Small intestine (tissue), 7 donors: ENCODE results near the gene CEP350. TPM values are rescaled to one million over a fixed set of nuclear protein-coding genes. Genes with fewer than 3 reads are reported as not detected.

Experiments
- DNase-seq, 2 donors: peaks; one replicate each; pipeline versions ENCODE4 v3.0.0 to v3.0.0-alpha.2; 2013
- FAIRE-seq: peaks from 2 replicates; lab custom pipeline; 2012; peaks lifted over from hg19 to GRCh38; lab: Jason Lieb, UNC
- H3K27ac ChIP-seq, 3 donors: one replicate each; pipeline ENCODE4 v1.5.1; 2013; ENCODE audit warnings: low read length in 2 of 3, mild to moderate bottlenecking in 2 of 3, control low read depth in 1 of 3, inconsistent platforms in 1 of 3, low read depth in 1 of 3, moderate library complexity in 1 of 3
- H3K27me3 ChIP-seq, 3 donors: one replicate each; pipeline ENCODE4 v1.6.1; 2013; ENCODE audit warnings: low read length in 3 of 3, inconsistent platforms in 1 of 3; ENCODE audit not compliant: control insufficient read depth in 3 of 3, insufficient read depth in 3 of 3
- H3K36me3 ChIP-seq, 3 donors: one replicate each; pipeline ENCODE4 v1.6.1; 2013; ENCODE audit warnings: low read length in 3 of 3, inconsistent platforms in 1 of 3, low read depth in 1 of 3, mild to moderate bottlenecking in 1 of 3, moderate library complexity in 1 of 3; ENCODE audit not compliant: control insufficient read depth in 3 of 3, insufficient read depth in 2 of 3
- H3K4me1 ChIP-seq, 3 donors: one replicate each; pipeline ENCODE4 v1.6.1; 2013; ENCODE audit warnings: low read length in 2 of 3, inconsistent platforms in 1 of 3, low read depth in 1 of 3, mild to moderate bottlenecking in 1 of 3, moderate library complexity in 1 of 3; ENCODE audit not compliant: control insufficient read depth in 3 of 3, insufficient read depth in 2 of 3
- H3K4me3 ChIP-seq, 3 donors: one replicate each; pipeline ENCODE4 v1.5.1; 2013; ENCODE audit warnings: low read length in 3 of 3, control low read depth in 1 of 3, inconsistent platforms in 1 of 3, low read depth in 1 of 3, mild to moderate bottlenecking in 1 of 3, moderate library complexity in 1 of 3
- H3K9me3 ChIP-seq, 2 donors: one replicate each; pipeline ENCODE4 v1.6.1; 2013; ENCODE audit warnings: low read depth in 1 of 2, low read length in 1 of 2; ENCODE audit not compliant: control insufficient read depth in 2 of 2, insufficient read depth in 1 of 2
- WGBS, 3 donors: extraction: QIAGEN DNeasy Blood & Tissue Kit; methylation state at CpG; one replicate each; pipeline ENCODE4 v1.1.7; 2013; 5-methylcytosine and 5-hydroxymethylcytosine counted together
- polyA plus RNA-seq, 4 donors: library from polyadenylated mRNA; stranded (reverse) in 3 of 4; unstranded in 1 of 4; fragments of 200-250 nt in 3 of 4; fragments of 120-200 nt in 1 of 4; gene quantifications; one replicate each; pipeline versions ENCODE4 v1.2.1 to v1.2.3, GENCODE V29; 2013
- donor health status: healthy with polysubstance abuse.
- donor health status: control.
- donor health status: control.
- donor health status: Bipolar disorder and iron deficiency.
- donor health status: healthy.

The CEP350 gene
- polyA plus RNA-seq, 4 donors: 5.9 to 53.2 (median 9.2) TPM

GRCh38 chr1:180027949-180028445, 73.4 kb downstream of the CEP350 start:
- Histone ChIP-seq H3K4me1 (no peaks in the 10 kb centered on the region), H3K27ac (no peak overlapping the region), H3K27me3 (no peaks in the 10 kb centered on the region), H3K9me3 (no peaks in the 10 kb centered on the region), H3K36me3 (peaks cover 6 to 18% (median 10%) of the 10 kb centered on the region in 3 donors), H3K4me3 (no peak overlapping the region)
- DNase-seq (no peak), FAIRE-seq (no peak)
- WGBS, 3 donors: 82 to 94% (median 94%) methylated on average over 2 of the region's 2 CpGs

GRCh38 chr1:180028864-180029263, 74.3 kb downstream of the CEP350 start:
- no peaks in the 10 kb centered on the region for H3K27me3 ChIP-seq
- DNase-seq: no peak
- peaks cover 6 to 17% (median 11%) of the 10 kb centered on the region in 3 donors for H3K36me3 ChIP-seq
- no peak overlapping the region for H3K4me3 ChIP-seq
- H3K4me1 ChIP-seq: no peaks in the 10 kb centered on the region
- no peak for FAIRE-seq
- H3K9me3 ChIP-seq: no peaks in the 10 kb centered on the region
- H3K27ac ChIP-seq: no peak overlapping the region
- 83 to 89% (median 85%) methylated on average over 1 of the region's 1 CpG for WGBS, 3 donors

DNA sequence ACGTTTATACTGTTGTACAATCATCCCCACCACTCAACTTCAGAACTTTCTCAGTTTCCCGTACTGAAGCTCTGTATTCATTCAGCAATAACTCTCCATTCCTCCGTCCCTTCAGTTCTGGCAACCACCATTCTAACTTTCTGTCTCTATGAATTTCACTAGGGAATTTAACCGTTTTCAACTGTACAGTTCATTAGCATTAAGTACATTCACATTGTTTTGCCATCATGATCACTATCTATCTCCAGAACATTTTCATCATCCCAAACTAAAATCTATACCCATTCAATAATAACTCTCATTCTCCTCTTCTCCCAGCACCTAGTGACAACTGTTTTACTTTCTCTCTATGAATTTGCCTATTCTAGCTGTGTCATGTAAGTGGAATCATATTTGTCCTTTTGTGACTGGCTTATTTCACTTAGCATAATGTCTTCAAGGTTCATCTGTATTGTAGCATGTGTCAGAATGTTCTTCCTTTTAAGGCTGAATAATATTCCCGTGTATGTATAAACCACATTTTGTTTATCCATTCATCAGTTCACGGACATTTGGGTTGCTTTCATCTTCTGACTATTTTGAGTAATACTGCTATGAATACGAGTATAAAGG, 75.0 kb downstream of the CEP350 start:
- H3K36me3 ChIP-seq: peaks cover 6 to 15% (median 13%) of the 10 kb centered on the region in 3 donors
- no peak overlapping the region for H3K27ac ChIP-seq
- H3K4me3 ChIP-seq: no peak overlapping the region
- WGBS, 3 donors: 63 to 79% (median 69%) methylated on average over 7 of the region's 7 CpGs
- H3K27me3 ChIP-seq: no peaks in the 10 kb centered on the region
- DNase-seq (no peak), FAIRE-seq (no peak)
- H3K9me3 ChIP-seq: no peaks in the 10 kb centered on the region
- no peaks in the 10 kb centered on the region for H3K4me1 ChIP-seq

DNA sequence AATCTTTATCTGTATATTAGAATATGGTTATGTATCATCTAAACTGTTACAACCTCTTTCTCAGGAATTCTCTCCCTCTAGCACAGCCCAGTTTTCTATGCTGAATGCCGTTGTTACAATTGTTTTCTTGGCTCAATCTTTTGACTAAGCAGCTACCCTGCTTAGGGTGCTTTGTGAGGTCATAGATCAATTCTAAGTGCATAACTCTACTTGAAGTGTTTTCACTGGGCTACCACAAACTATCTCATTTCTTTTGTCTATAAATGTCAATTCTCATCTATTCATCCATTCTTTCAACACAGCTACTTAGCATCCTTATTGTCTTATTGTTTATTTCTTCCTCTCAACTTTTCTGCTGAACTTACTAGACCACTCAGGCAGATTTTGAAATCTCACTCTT, 77.1 kb downstream of the CEP350 start:
- no peaks in the 10 kb centered on the region for H3K9me3 ChIP-seq
- no peak for FAIRE-seq
- DNase-seq: no peak
- no peaks in the 10 kb centered on the region for H3K4me1 ChIP-seq
- no peaks in the 10 kb centered on the region for H3K27me3 ChIP-seq
- WGBS, 3 donors: 79 to 93% (median 91%) methylated on average over 1 of the region's 1 CpG
- H3K27ac ChIP-seq: no peak overlapping the region
- peaks cover 4 to 18% (median 8%) of the 10 kb centered on the region in 3 donors for H3K36me3 ChIP-seq
- no peak overlapping the region for H3K4me3 ChIP-seq

DNA sequence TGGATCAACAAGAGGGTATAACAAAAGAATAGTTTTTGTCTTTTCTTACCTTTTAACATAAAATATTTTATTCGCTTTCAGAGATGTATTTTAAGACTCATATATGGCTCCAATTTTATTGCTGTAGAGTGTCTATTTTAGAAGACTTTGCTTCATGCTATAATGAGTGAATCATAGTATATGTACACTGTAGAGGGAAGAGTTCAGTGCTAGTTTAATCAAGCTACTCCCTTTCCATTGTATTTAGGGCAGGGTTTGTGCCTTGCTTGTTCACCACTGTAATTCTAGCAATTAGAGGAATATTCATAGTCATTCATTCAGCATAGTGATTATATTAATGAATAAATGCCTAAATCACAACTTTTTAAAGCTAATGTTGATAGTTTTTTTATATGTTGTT, 78.8 kb downstream of the CEP350 start:
- FAIRE-seq: no peak

GRCh38 chr1:180040034-180040433, 85.4 kb downstream of the CEP350 start:
- H3K27me3 ChIP-seq: no peaks in the 10 kb centered on the region
- H3K36me3 ChIP-seq: peaks cover 11 to 22% (median 22%) of the 10 kb centered on the region in 3 donors
- no peak overlapping the region for H3K27ac ChIP-seq
- no peak overlapping the region for H3K4me3 ChIP-seq
- 93 to 96% (median 94%) methylated on average over 3 of the region's 3 CpGs for WGBS, 3 donors
- DNase-seq: no peak
- FAIRE-seq: no peak
- H3K4me1 ChIP-seq: no peaks in the 10 kb centered on the region
- H3K9me3 ChIP-seq: no peaks in the 10 kb centered on the region

More for the DNA sequence above, 78.8 kb downstream of the CEP350 start:
- no peaks in the 10 kb centered on the region for H3K27me3 ChIP-seq
- H3K27ac ChIP-seq: no peak overlapping the region
- H3K9me3 ChIP-seq: no peaks in the 10 kb centered on the region
- no peak overlapping the region for H3K4me3 ChIP-seq
- DNase-seq: no peak
- WGBS, 3 donors: 18 to 54% (median 39%) methylated on average over 1 of the region's 1 CpG
- peaks cover 5 to 21% (median 10%) of the 10 kb centered on the region in 3 donors for H3K36me3 ChIP-seq
- H3K4me1 ChIP-seq: no peaks in the 10 kb centered on the region

DNA sequence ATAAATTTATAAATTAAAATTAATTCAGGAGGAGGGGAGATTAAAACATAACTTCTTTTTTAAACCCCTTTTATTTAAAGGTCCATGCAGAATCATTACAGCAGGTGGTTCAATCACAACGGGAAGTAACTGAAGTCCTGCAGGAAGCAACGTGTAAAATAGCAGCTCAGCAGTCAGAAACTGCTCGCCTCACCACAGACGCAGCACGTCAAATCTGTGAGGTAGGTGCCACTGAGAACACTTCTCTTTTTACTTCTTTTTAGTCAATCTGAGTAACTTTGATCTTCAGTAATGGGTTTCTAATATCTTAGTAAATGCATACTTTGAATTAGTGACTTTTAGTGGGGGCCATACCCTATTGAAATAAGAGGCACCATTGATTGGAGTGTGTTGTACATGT, 87.0 kb downstream of the CEP350 start:
- Histone ChIP-seq H3K4me1 (no peaks in the 10 kb centered on the region), H3K27ac (no peak overlapping the region), H3K9me3 (no peaks in the 10 kb centered on the region), H3K36me3 (peaks cover 12 to 25% (median 24%) of the 10 kb centered on the region in 3 donors), H3K4me3 (no peak overlapping the region), H3K27me3 (no peaks in the 10 kb centered on the region)
- FAIRE-seq: no peak
- WGBS, 3 donors: 78 to 90% (median 84%) methylated on average over 5 of the region's 5 CpGs
- DNase-seq: no peak

DNA sequence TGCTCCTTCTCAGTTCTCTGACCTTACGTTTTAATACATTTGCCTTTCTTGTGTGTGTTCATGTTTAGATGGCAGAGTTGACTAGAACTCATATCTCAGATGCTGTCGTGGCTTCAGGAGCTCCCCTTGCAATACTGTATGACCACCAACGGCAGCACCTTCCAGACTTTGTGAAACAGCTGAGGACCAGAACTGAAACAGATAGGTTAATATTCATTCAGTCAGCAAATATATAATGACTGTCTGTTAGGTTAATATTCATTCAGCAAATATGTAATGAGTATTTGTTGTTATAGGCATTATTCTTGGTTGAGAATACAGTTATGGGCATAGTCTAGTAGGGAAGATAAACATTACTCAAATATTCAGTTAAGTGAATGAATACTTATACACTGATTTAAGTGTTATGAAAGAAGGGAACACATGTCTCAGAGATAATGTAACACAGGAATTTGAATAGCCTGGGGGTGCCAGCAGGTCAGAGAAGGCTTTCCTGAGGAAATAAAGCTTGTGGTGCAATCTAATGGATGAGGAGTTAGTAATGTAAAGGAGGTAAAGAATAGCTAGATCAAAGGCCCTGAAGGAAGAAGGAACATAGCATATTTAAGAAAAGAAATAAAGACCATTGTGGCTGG, 88.5 kb downstream of the CEP350 start:
- no peak overlapping the region for H3K27ac ChIP-seq
- no peaks in the 10 kb centered on the region for H3K4me1 ChIP-seq
- peaks cover 10 to 23% (median 17%) of the 10 kb centered on the region in 3 donors for H3K36me3 ChIP-seq
- FAIRE-seq: no peak
- H3K27me3 ChIP-seq: no peaks in the 10 kb centered on the region
- no peaks in the 10 kb centered on the region for H3K9me3 ChIP-seq
- 91 to 96% (median 95%) methylated on average over 3 of the region's 3 CpGs for WGBS, 3 donors
- H3K4me3 ChIP-seq: no peak overlapping the region
- DNase-seq: no peak
